Mucosa of descending colon (tissue), 3 donors: Measurements from ENCODE around the gene HIC1. TPM values are rescaled to one million over a fixed set of nuclear protein-coding genes. Genes with fewer than 3 reads are reported as not detected.

ENCODE experiments used
- ATAC-seq: fragments of 200-7000 bp; cut with Tn5 transposase; one replicate; pipeline ENCODE4 v1.9.1; 2020; ENCODE audit warnings: mild to moderate bottlenecking, moderate library complexity
- DNase-seq, 3 donors: peaks; one replicate each; pipeline ENCODE4 v3.0.0-alpha.2; 2020
- H3K36me3 ChIP-seq: fragments of 200-600 bp; one replicate; pipeline ENCODE4 v1.8.0; 2021; ENCODE audit warnings: low read depth, mild to moderate bottlenecking
- H3K4me1 ChIP-seq: fragments of 200-600 bp; one replicate; pipeline ENCODE4 v1.8.0; 2021; ENCODE audit warnings: low read depth, mild to moderate bottlenecking
- H3K4me3 ChIP-seq: fragments of 200-600 bp; one replicate; pipeline ENCODE4 v1.8.0; 2021; ENCODE audit warnings: mild to moderate bottlenecking
- H3K9me3 ChIP-seq: fragments of 200-600 bp; one replicate; pipeline ENCODE4 v1.8.0; 2021; ENCODE audit warnings: mild to moderate bottlenecking
- CTCF ChIP-seq: fragments of 200-600 bp; IDR thresholded peaks from one replicate; pipeline ENCODE4 v1.8.0; 2022; ENCODE audit warnings: antibody characterized with exemption, mild to moderate bottlenecking
- intact Hi-C, 2 donors: fragments of 100-400 bp; cut with DNase I in 1 of 2; cut with micrococcal nuclease in 1 of 2; formaldehyde crosslinking; loops; one replicate each; pipeline versions ENCODE4 v1.11.0 to v1.11.1; 2022; cut with DNase I, micrococcal nuclease
- total RNA-seq, 3 donors: library from RNA; stranded (reverse); fragmentation: NEBNext Ultra II Directional in 2 of 3; extraction: Animal tissue kit (Norgen Biotek cat#: 25700) in 2 of 3; gene quantifications; one replicate each; pipeline versions ENCODE4 v1.2.1 to v1.2.4, GENCODE V29; 2021 to 2023
- donor health status: DM: no; HTN: no; CAD: no; lungs with moderate emphysema.
- donor health status: DM: no; HTN: no; CAD: no.
- donor health status: DM: no; HTN: yes; CAD: no.

The HIC1 gene
- total RNA-seq, 3 donors from 2014 or later: 6.0 to 28.9 (median 13.5) TPM

- intact Hi-C loops: no loop called here
- Histone ChIP-seq H3K4me1 (peaks cover 10% of the 10 kb centered on the region), H3K9me3 (no peaks in the 10 kb centered on the region), H3K36me3 (no peaks in the 10 kb centered on the region), H3K4me3 (no peak overlapping the region)
- no peak for ATAC-seq
- no peak for TF ChIP-seq CTCF
- DNase-seq: no peak
These were observed 11.1 kb downstream of the HIC1 start for GRCh38 chr17:2065949-2066400.

GRCh38 chr17:2067048-2067561 is 12.2 kb downstream of the HIC1 start:
- Histone ChIP-seq H3K9me3 (no peaks in the 10 kb centered on the region), H3K4me1 (peaks cover 10% of the 10 kb centered on the region), H3K36me3 (no peaks in the 10 kb centered on the region), H3K4me3 (no peak overlapping the region)
- ATAC-seq (no peak), DNase-seq (no peak)
- TF ChIP-seq CTCF: no peak
- intact Hi-C loops: no loop called here

- H3K4me3 ChIP-seq: no peak overlapping the region
- no peak for DNase-seq
- no peaks in the 10 kb centered on the region for H3K36me3 ChIP-seq
- no peak for ATAC-seq
- peaks cover 10% of the 10 kb centered on the region for H3K4me1 ChIP-seq
- no peaks in the 10 kb centered on the region for H3K9me3 ChIP-seq
- TF ChIP-seq CTCF: no peak
- intact Hi-C loops: no loop called here
These were observed 12.7 kb downstream of the HIC1 start for GRCh38 chr17:2067608-2068024.

GRCh38 chr17:2068031-2068518 is 13.2 kb downstream of the HIC1 start:
- peak in 1 of 3 donors; percentile 45 for DNase-seq
- no peak for TF ChIP-seq CTCF
- peaks cover 10% of the 10 kb centered on the region for H3K4me1 ChIP-seq
- H3K4me3 ChIP-seq: no peak overlapping the region
- peak; percentile 6 for ATAC-seq
- intact Hi-C loops: no loop called here
- H3K36me3 ChIP-seq: no peaks in the 10 kb centered on the region
- no peaks in the 10 kb centered on the region for H3K9me3 ChIP-seq

GRCh38 chr17:2068519-2069051 is 13.7 kb downstream of the HIC1 start:
- no peak overlapping the region for H3K4me3 ChIP-seq
- intact Hi-C loops: no loop called here
- no peaks in the 10 kb centered on the region for H3K9me3 ChIP-seq
- peak; percentile 6 for ATAC-seq
- peaks cover 9% of the 10 kb centered on the region for H3K4me1 ChIP-seq
- TF ChIP-seq CTCF: no peak
- DNase-seq: peak in 1 of 3 donors; percentile 48
- H3K36me3 ChIP-seq: no peaks in the 10 kb centered on the region
